Neutrophil (primary cell): ENCODE measurements around the gene SMOC2.

Source experiments
- H3K27ac ChIP-seq: fragments of 200-600 bp; sonication (generic); 2 replicates; pipeline ENCODE4 v1.5.1; 2016; ENCODE audit warnings: mild to moderate bottlenecking, moderate library complexity
- H3K27me3 ChIP-seq: fragments of 200-600 bp; sonication (generic); 2 replicates; pipeline ENCODE4 v1.6.0; 2016; ENCODE audit warnings: mild to moderate bottlenecking
- H3K36me3 ChIP-seq: fragments of 200-600 bp; sonication (generic); 2 replicates; pipeline ENCODE4 v1.5.1; 2017
- H3K4me1 ChIP-seq, 2 experiments: fragments of 200-600 bp in 1 of 2; sonication (generic) in 1 of 2; 1 replicate in 1 of 2; 2 replicates in 1 of 2; pipeline versions ENCODE4 v1.5.1 to v1.6.1; 2013 to 2016; ENCODE audit warnings: low read depth in 1 of 2, low read length in 1 of 2, mild to moderate bottlenecking in 1 of 2, moderate library complexity in 1 of 2; ENCODE audit not compliant: control insufficient read depth in 1 of 2, insufficient read depth in 1 of 2
- H3K4me3 ChIP-seq, 2 experiments: fragments of 200-600 bp in 1 of 2; sonication (generic) in 1 of 2; 1 replicate in 1 of 2; 2 replicates in 1 of 2; pipeline ENCODE4 v1.5.1; 2013 to 2016; ENCODE audit warnings: low read depth in 1 of 2, low read length in 1 of 2, mild to moderate bottlenecking in 1 of 2, moderate library complexity in 1 of 2
- H3K9me3 ChIP-seq: fragments of 200-600 bp; sonication (generic); 2 replicates; pipeline ENCODE4 v1.5.1; 2016
- CTCF ChIP-seq: fragments of 200-600 bp; sonication (generic); IDR thresholded peaks from 2 replicates; pipeline ENCODE4 v1.5.1; 2016; ENCODE audit warnings: antibody characterized with exemption

Gene SMOC2

GRCh38 chr6:168618546-168619315 lies 177.7 kb downstream of the SMOC2 start:
- H3K9me3 ChIP-seq = no peaks in the 10 kb centered on the region
- no peak for TF ChIP-seq CTCF
- H3K27ac ChIP-seq = no peak overlapping the region
- no peaks in the 10 kb centered on the region for H3K4me1 ChIP-seq
- no peak overlapping the region for H3K4me3 ChIP-seq
- H3K27me3 ChIP-seq = no peaks in the 10 kb centered on the region
- H3K36me3 ChIP-seq = no peaks in the 10 kb centered on the region

GRCh38 chr6:168619560-168620314 lies 178.8 kb downstream of the SMOC2 start:
- Histone ChIP-seq H3K36me3 (no peaks in the 10 kb centered on the region), H3K4me1 (no peaks in the 10 kb centered on the region), H3K27ac (no peak overlapping the region), H3K4me3 (no peak overlapping the region), H3K27me3 (no peaks in the 10 kb centered on the region), H3K9me3 (no peaks in the 10 kb centered on the region)
- TF ChIP-seq CTCF = no peak

- H3K27me3 ChIP-seq = no peaks in the 10 kb centered on the region
- no peak overlapping the region for H3K4me3 ChIP-seq
- H3K36me3 ChIP-seq = no peaks in the 10 kb centered on the region
- TF ChIP-seq CTCF = no peak
- H3K9me3 ChIP-seq = no peaks in the 10 kb centered on the region
- H3K4me1 ChIP-seq = no peaks in the 10 kb centered on the region
- H3K27ac ChIP-seq = no peak overlapping the region
Observed at GRCh38 chr6:168620578-168620977, 179.6 kb downstream of the SMOC2 start.

- Histone ChIP-seq H3K9me3 (no peaks in the 10 kb centered on the region), H3K27me3 (no peaks in the 10 kb centered on the region), H3K36me3 (no peaks in the 10 kb centered on the region), H3K4me1 (no peaks in the 10 kb centered on the region), H3K27ac (no peak overlapping the region), H3K4me3 (no peak overlapping the region)
- TF ChIP-seq CTCF = no peak
Observed at GRCh38 chr6:168623736-168624135, 182.8 kb downstream of the SMOC2 start.

- Histone ChIP-seq H3K4me1 (no peaks in the 10 kb centered on the region), H3K4me3 (no peak overlapping the region), H3K27me3 (no peaks in the 10 kb centered on the region), H3K9me3 (no peaks in the 10 kb centered on the region), H3K36me3 (no peaks in the 10 kb centered on the region), H3K27ac (no peak overlapping the region)
- no peak for TF ChIP-seq CTCF
Observed at GRCh38 chr6:168624540-168624939, 183.6 kb downstream of the SMOC2 start.
